ENCODE results near the gene MESD.

Gene MESD

DNA sequence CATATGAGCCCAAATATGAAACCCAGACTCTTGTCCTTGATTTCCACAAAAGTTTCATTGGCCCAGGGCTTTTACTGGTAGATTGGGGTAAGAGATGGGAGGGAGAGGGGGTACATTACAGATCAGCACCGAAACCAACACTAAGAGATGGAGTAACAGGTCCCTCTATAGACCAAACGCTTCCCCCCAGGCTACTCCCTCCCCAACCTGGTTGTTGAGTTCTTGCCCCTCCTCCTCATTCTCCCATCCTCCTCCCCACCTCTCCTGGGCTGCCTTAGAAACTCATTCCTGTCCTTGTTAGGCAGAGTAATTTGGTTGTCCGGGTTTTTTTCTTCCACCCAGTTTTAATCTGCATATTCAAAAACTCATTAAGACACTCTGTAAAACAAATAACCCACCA is 74.1 kb downstream of the MESD start:
- H3K27me3 Mint-ChIP-seq: no peaks in the 10 kb centered on the region
- no peak overlapping the region for H3K4me3 Mint-ChIP-seq
- no peak for DNase-seq
- peaks cover 14% of the 10 kb centered on the region for H3K4me1 Mint-ChIP-seq
- no peaks in the 10 kb centered on the region for H3K9me3 Mint-ChIP-seq
- H3K27ac Mint-ChIP-seq: no peak overlapping the region
- no peak for ATAC-seq
- no peaks in the 10 kb centered on the region for H3K36me3 Mint-ChIP-seq (ENCODE audit: low read depth)

DNA sequence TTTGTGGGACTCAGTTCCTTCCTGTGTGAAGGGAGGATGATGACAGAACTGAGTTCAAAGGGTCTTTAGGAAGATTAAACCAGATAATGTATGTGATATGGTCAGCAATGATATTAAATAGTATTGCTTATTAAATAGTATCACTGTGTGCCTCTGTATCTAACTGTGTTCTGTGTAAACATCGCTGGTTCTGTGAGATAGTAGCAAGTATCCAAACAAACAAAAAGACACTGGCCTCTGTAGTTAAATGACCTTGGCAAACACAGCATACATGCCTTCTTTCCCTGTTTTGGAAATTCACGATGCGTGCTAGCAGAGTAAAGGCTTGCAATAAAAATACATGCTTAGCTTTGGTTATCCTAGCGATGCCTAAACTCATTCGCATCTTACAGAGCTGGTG is 76.1 kb downstream of the MESD start:
- Mint-ChIP-seq H3K36me3 (ENCODE audit: low read depth) (peaks cover 3% of the 10 kb centered on the region), H3K27me3 (no peaks in the 10 kb centered on the region), H3K9me3 (no peaks in the 10 kb centered on the region), H3K27ac (no peak overlapping the region), H3K4me3 (no peak overlapping the region), H3K4me1 (peaks cover 3% of the 10 kb centered on the region)
- DNase-seq (no peak), ATAC-seq (no peak)

DNA sequence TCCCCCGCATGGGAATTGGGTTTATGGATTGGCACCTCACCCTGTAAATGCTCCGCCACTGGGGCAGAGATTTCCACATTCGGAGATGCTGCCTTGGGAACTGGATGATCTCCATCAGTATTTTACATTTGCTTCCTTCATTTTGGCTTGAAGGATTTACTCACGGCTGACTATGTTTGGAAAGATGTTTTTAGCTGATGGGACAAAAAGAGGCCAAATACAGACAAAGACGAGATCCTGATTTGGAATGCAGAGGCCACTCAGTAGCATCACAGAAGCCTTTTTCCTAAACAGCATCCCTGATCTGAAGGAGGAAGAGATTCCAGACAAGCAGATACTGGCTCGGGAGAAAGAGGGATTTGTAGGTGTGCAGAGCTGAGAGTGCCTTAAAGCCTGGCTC is 76.9 kb downstream of the MESD start:
- Mint-ChIP-seq H3K36me3 (ENCODE audit: low read depth) (peaks cover 3% of the 10 kb centered on the region), H3K4me1 (no peaks in the 10 kb centered on the region), H3K9me3 (no peaks in the 10 kb centered on the region), H3K27ac (no peak overlapping the region), H3K27me3 (no peaks in the 10 kb centered on the region), H3K4me3 (no peak overlapping the region)
- no peak for ATAC-seq
- no peak for DNase-seq

DNA sequence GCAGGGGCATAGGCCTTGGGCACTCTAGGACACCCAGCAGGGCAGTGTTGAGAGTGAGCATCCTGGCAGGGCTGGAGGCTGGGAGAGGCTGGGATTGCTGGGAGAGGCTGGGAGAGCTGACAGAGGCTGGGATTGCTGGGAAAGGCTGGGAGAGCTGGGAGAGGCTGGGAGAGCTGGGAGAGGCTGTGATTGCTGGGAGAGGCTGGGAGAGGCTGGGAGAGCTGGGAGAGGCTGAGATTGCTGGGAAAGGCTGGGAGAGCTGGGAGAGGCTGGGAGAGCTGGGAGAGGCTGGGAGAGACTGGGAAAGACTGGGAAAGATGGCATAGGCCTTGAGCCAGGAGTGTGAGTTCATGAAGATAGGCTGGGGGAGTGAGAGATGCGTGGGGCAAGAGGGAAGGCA is 77.8 kb downstream of the MESD start:
- peaks cover 3% of the 10 kb centered on the region for H3K36me3 Mint-ChIP-seq (ENCODE audit: low read depth)
- no peak overlapping the region for H3K4me3 Mint-ChIP-seq
- no peaks in the 10 kb centered on the region for H3K4me1 Mint-ChIP-seq
- DNase-seq (no peak), ATAC-seq (no peak)
- no peaks in the 10 kb centered on the region for H3K9me3 Mint-ChIP-seq
- no peak overlapping the region for H3K27ac Mint-ChIP-seq
- H3K27me3 Mint-ChIP-seq: no peaks in the 10 kb centered on the region

DNA sequence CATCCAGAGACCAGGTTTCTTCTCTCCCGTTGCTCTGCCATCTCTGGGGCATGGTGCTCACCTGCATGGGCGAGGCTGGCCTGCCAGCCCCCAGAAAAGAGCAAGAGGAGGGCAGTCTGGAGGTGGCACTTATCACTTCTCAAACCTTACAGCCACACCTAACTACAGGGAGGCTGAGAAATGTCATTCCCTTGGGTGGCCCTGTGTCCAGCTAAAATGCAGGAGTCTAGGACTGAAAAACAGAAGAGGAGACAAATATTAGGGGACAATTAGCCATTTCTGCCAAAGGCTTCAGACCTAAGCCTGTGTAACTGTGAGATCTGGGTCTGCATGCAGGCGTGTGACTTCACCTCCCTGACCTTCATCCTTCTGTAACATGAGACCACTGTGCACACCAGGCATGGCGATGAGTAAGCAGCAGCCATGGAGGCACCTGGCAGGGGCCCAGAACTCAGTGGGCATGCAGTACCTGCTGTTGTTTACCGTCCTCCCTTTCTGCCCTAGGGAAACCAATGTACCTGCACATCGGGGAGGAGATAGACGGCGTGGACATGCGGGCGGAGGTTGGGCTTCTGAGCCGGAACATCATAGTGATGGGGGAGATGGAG is 83.4 kb downstream of the MESD start:
- Mint-ChIP-seq H3K27ac (no peak overlapping the region), H3K27me3 (no peaks in the 10 kb centered on the region), H3K4me3 (no peak overlapping the region), H3K9me3 (no peaks in the 10 kb centered on the region), H3K4me1 (no peaks in the 10 kb centered on the region), H3K36me3 (ENCODE audit: low read depth) (peaks cover 4% of the 10 kb centered on the region)
- ATAC-seq (no peak), DNase-seq (no peak)

DNA sequence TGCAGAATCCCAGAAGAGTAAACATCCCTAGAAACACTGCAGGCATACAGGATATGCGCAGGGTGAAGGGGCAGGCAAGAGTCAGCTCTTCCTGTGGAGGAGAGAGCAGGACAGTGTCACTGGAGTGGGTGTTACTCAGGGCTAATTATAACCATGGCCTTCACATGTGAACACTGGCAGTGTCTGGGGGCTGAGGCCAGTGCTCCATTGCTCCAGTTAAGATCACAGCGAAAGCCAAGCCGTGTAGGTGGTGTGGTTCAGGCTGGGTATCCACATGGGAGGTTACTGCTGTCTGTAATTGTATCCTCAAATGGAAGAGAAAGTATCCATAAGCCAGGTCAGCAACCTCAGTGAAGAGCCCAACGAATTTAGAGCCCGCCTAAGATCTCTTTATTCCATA is 84.6 kb downstream of the MESD start:
- Mint-ChIP-seq H3K4me1 (no peaks in the 10 kb centered on the region), H3K9me3 (no peaks in the 10 kb centered on the region), H3K27me3 (no peaks in the 10 kb centered on the region), H3K36me3 (ENCODE audit: low read depth) (peaks cover 4% of the 10 kb centered on the region), H3K4me3 (no peak overlapping the region), H3K27ac (no peak overlapping the region)
- ATAC-seq (no peak), DNase-seq (no peak)

DNA sequence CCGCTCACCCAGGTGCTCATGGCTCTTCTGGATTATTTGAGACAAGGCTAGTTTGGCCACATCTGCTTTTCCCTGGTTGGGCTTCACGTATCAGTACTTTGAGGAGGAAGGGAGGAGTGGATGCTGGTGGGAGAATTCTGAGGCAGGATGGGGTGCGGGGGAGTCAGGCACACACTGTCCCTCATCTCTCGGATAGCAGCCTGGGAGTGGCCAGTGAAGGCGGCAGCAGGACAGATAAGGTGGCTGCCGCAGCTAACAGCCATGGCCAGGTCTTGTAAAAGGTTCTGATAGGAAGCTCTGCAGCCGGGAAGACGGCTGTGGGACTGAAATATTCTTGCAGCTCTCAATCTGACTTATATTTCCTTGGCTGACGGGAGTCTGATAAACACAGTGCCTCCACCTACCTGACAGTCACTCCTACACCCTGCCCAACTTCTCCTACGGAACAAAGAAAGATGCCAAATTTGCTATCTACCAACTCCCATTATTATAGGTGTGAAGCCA is 87.3 kb downstream of the MESD start:
- Mint-ChIP-seq H3K36me3 (ENCODE audit: low read depth) (peaks cover 1% of the 10 kb centered on the region), H3K4me1 (no peaks in the 10 kb centered on the region), H3K4me3 (no peak overlapping the region), H3K27ac (no peak overlapping the region), H3K9me3 (no peaks in the 10 kb centered on the region), H3K27me3 (no peaks in the 10 kb centered on the region)
- DNase-seq: no peak
- ATAC-seq: no peak

DNA sequence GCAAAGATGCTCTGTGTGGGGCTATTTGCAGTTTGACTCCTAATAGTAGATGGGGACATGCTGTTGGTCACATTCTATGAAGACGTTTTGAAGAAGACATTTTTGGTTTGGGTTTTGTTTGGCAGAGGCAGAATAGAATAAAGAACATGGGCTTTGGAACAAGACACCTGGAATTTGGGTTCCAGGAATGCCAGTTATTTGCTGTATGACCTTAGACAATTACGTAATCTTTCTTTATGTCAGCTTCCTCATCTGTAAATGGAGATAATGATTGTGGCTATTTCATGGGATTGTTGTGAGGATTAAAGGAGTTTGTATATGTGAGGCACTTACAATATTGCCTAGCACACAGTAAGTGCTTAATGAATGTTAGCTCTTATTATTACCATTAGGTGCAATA is 91.6 kb downstream of the MESD start:
- no peak for ATAC-seq
- Mint-ChIP-seq H3K4me3 (no peak overlapping the region), H3K9me3 (peaks cover 5% of the 10 kb centered on the region), H3K4me1 (no peaks in the 10 kb centered on the region), H3K36me3 (ENCODE audit: low read depth) (peaks cover 7% of the 10 kb centered on the region), H3K27me3 (no peaks in the 10 kb centered on the region), H3K27ac (no peak overlapping the region)
- no peak for DNase-seq
